AML-193 (cell line): Measurements from ENCODE around the gene ATG4D.
"Not testable (repeated sequence)": the region's sequence is repeated elsewhere in the genome, so short reads cannot be mapped to it uniquely, and the experiment has no call there.

Experiments used
- DNase-seq, 2 experiments: peaks; one replicate each; lab custom pipeline; 2025; lab: John Stamatoyannopoulos, UW

Gene ATG4D

GRCh38 chr19:10519421-10519820 lies 24.3 kb upstream of the ATG4D start:
- no peak for DNase-seq

- DNase-seq = no peak
These were observed 22.9 kb upstream of the ATG4D start for GRCh38 chr19:10520652-10521318.

DNA sequence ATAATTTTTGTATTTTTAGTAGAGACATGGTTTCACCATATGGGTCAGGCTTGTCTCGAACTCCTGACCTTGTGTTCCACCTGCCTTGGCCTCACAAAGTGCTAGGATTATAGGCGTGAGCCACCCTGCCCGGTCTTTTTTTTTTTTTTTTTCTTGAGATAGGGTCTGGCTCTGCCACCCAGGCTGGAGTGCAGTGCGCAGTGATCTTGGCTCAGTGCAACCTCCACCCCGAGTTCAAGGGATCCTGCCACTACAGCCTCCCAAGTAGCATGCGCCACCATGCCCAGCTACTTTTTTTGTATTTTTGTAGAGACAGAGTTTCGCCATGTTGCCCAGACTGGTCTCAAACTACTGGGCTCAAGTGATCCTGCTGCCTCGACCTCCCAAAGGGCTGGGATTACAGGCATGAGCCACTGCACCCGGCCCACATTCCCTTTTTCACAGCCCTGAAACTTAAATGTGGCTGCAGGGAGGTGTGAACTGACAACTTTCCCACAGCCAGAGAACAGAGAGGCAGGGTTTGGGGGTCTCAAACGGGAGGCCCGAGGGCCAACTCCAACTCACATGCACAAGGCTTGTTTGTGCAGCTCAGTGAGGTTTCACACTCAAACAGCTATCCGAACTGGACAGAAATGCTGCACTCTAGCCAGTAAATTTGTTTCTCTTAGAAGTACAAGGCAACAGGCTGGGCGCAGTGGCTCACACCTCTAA lies 22.1 kb upstream of the ATG4D start:
- DNase-seq = no peak

- no peak for DNase-seq
These were observed 20.5 kb upstream of the ATG4D start for GRCh38 chr19:10523135-10523636.

DNA sequence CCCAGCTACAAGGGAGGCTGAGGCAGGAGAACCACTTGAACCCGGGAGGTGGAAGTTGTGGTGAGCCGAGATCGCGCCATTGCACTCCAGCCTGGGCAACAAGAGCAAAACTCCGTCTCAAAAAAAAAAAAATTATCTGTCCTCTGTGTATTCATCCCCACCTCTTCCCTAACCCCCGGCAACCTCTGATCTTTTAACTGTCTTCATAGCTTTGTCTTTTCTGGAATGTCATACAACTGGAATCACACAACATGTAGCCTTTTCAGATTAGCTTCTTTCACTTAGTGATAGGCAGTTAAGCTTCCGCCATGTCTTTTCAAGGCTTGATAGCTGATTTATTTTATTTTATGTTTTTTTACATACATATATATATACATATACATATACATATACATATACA lies 18.1 kb upstream of the ATG4D start:
- no peak for DNase-seq

- not testable (repeated sequence) for DNase-seq
These were observed 16.8 kb upstream of the ATG4D start for GRCh38 chr19:10526887-10527286.

DNA sequence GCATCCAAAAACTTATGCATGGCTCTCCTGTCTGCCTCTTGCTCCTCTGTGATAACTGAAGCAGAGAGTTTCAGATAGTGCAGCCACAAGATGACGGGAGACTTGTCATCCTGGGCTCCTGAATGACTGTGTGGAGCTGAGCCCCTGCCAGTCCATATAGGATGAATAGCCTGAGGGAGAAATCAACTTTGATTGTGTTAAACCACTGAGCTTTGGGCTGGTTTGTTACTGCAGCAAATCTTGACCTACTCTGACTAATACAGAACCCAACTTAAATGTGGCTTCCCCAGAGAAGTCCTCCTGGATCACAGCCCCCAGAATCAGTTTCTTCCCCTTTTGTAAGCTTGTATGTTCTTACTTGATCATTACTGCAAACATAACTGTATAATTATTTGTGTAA lies 11.2 kb upstream of the ATG4D start:
- no peak for DNase-seq

DNA sequence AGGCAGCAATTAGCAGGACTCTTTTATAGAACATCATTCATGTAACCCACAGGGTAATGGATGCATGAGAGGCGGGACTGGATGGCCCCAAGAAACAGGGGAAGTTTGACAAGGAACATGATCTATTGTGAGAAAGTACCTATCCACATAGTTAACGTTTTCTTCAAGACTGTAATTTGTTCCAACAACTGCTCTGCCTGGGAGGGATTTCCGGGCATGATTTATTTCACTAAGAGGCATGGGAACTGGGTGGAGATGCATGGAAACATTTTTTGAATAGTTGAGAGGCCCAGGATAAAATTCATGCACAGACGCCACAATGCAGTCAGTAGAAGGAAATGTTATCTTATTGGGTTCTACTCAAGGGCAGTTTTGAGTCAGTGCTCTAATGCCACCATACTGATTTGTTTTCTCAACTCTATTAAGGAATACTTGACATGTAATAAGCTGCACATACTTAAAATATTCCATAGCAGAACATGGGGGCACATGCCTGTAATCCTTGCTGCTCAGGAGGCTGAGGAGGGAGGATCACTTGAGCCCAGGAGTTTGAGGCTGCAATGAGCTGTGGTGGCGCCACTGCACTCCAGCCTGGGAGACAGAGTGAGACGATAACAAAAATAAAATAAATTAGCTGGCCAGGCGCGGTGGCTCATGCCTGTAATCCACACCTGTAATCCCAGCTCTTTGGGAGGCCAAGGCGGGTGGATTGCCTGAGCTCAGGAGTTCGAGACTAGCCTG lies 9.9 kb upstream of the ATG4D start:
- no peak for DNase-seq

DNA sequence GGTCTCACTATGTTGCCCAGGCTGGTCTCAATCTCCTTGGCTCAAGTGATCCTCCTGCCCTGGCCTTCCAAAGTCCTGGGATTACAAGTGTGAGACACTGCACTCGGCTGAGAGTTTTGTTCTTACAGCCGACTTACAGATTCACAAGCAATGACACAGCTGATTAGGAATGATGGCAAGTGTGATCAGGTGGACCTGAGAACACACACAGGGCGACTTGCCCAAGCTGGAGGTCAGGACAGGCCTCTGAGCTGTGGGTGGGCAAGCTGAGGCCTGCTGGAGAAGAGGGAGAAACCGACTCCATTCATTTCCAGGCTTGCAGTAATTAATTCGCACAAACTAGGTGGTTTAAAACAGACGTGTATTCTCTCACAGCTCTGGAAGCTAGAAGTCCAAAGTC lies 8.1 kb upstream of the ATG4D start:
- DNase-seq = no peak

- no peak for DNase-seq
These were observed 6.0 kb upstream of the ATG4D start for GRCh38 chr19:10537668-10538067.

DNA sequence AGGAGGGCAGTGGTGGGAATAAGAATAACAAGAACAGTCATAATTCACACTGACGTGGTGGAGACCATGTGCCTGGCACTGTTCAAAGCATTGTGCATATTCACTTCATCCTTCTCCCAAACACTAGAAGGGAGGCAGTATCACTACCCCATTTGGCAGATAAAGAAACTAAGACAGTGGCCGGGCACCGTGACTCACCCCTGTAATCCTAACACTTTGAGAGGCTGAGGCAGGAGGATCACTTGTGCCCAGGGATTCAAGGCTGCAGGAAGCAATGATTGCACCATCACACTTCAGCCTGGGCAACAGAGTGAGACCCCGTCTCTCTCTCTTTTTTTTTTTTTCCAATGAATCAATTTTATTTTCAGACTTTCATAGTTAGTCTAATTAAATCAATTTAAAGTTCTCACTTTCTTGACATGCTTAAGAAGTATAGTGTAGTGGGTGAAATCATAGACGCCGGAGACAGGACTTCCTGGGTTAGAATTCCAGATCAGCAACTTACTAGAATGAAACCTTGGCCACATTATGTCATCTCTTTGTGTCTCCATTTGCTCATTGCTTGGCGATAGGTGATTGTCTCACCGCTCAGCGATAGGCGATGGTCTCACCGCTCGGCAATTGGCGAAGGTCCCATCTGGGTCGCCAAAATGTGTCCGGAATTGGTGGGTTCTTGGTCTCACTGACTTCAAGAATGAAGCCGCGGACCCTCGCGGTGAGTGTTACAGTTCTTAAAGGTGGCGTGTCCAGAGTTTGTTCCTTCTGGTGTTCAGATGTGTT lies 5.3 kb upstream of the ATG4D start:
- DNase-seq = no peak

DNA sequence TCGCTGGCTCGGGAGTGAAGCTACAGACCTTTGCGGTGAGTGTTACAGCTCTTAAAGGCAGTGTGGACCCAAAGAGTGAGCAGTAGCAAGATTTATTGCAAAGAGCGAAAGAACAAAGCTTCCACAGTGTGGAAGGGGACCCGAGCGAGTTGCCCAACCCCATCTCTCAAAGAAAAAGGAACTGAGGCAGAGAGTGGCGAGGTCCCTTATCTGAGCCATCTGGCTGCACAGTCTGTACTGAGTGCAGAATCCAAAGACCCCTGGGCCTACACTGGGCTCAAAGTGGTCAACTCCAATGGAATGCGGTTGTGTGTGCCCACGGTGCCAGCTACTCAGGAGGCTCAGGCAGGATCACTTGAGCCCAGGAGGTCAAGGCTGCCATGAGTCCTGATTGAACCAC lies 4.7 kb upstream of the ATG4D start:
- DNase-seq = not testable (repeated sequence)

GRCh38 chr19:10543059-10543419 lies 665 bp upstream of the ATG4D start:
- no peak for DNase-seq

GRCh38 chr19:10544242-10544752 lies 593 bp downstream of the ATG4D start:
- no peak for DNase-seq

GRCh38 chr19:10544753-10545251 lies 1.1 kb downstream of the ATG4D start:
- DNase-seq = no peak

GRCh38 chr19:10546817-10547216 lies 3.1 kb downstream of the ATG4D start:
- no peak for DNase-seq

- DNase-seq = no peak
These were observed 5.1 kb downstream of the ATG4D start for GRCh38 chr19:10548746-10549276.

DNA sequence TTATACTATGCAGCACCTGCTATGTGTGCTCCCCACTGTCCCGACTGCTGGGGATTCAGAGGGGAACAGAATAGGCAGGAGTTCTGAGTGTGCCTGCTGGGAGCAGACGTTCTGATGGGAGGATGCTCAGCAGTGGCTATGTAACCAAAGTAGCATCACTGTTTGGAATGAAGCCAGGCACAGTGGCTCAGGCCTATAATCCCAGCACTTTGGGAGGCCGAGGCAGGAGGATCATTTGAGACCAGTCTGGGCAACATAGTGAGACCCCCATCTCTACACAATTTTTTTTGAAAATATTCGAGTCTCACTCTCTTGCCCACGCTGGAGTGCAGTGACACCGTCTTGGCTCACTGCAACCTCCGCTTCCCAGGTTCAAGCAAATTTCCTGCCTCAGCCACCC lies 6.0 kb downstream of the ATG4D start:
- DNase-seq = no peak

DNA sequence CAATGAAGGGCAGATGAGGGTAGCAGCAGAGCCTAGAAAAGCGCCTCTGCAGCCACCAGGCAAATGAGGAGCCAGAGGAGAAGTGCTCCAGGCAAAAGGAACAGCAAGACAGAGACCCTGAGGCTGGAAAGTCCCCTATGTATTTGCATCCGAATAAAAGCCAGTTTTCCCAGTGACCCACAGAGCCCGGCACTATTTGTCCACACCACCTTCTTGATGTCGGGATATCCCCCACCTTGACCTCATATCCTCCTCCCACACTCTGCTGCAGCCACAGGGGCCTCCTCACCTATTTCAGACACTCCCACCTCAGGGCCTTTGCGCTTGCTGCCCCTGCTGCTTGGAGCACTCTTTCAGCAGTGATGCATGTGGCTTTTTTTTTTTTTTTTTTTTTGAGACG lies 6.6 kb downstream of the ATG4D start:
- no peak for DNase-seq

- DNase-seq = not testable (repeated sequence)
These were observed 7.3 kb downstream of the ATG4D start for GRCh38 chr19:10551006-10551405.

GRCh38 chr19:10551698-10552301 lies 8.1 kb downstream of the ATG4D start:
- peak; percentile 40 to 50 for DNase-seq
